ENCODE data around the gene BMP7. TPM values are rescaled to one million over a fixed set of nuclear protein-coding genes. Genes with fewer than 3 reads are reported as not detected.

Gene BMP7
- total and polyA plus RNA-seq, 2 experiments from 2014 or later: not detected

GRCh38 chr20:57256908-57257307 lies 9.5 kb downstream of the BMP7 start:
- Histone ChIP-seq H3K4me1 (ENCODE audit: insufficient read depth) (no peaks in the 10 kb centered on the region), H3K9ac (no peak overlapping the region), H2AFZ (no peak overlapping the region), H3K9me2 (ENCODE audit: insufficient read depth) (no peaks in the 10 kb centered on the region), H3K4me3 (no peak overlapping the region), H3K4me2 (ENCODE audit: unreplicated experiment) (no peak overlapping the region), H3F3A (ENCODE audit: insufficient read depth) (no peaks in the 10 kb centered on the region), H3K27me3 (replicated peaks; ENCODE audit: insufficient read depth) (peaks cover 78% of the 10 kb centered on the region), H3K9me3 (ENCODE audit: low read depth) (no peaks in the 10 kb centered on the region), H3K27ac (no peak overlapping the region), H3K36me3 (ENCODE audit: low read depth) (no peaks in the 10 kb centered on the region), H3K79me2 (ENCODE audit: insufficient read depth) (no peaks in the 10 kb centered on the region), H4K20me1 (ENCODE audit: insufficient read depth) (no peaks in the 10 kb centered on the region)
- in situ Hi-C loops (cut with MboI): no loop called here
- no peak for TF ChIP-seq EZH2phosphoT487 (IDR thresholded peaks at IDR 0.05; ENCODE audit: insufficient read depth, low read depth)
- TF ChIP-seq EZH2 (IDR thresholded peaks at IDR 0.05; ENCODE audit: insufficient read depth, poor library complexity, severe bottlenecking): no peak
- DNase-seq: no peak
- WGBS, 2 experiments (ENCODE audit: low coverage in 1 of 2, low lambda C conversion rate in 2 of 2, missing lambda C conversion rate in 2 of 2): 76% methylated on average over 6 of the region's 6 CpGs

- no peaks in the 10 kb centered on the region for H3K36me3 ChIP-seq (ENCODE audit: low read depth)
- H3K9me3 ChIP-seq (ENCODE audit: low read depth): no peaks in the 10 kb centered on the region
- no peaks in the 10 kb centered on the region for H3K9me2 ChIP-seq (ENCODE audit: insufficient read depth)
- H2AFZ ChIP-seq: no peak overlapping the region
- H3K27me3 ChIP-seq (replicated peaks; ENCODE audit: insufficient read depth): peaks cover 74% of the 10 kb centered on the region
- in situ Hi-C loops (cut with MboI): no loop called here
- no peak overlapping the region for H3K9ac ChIP-seq
- H3F3A ChIP-seq (ENCODE audit: insufficient read depth): no peaks in the 10 kb centered on the region
- DNase-seq: no peak
- H3K79me2 ChIP-seq (ENCODE audit: insufficient read depth): no peaks in the 10 kb centered on the region
- no peaks in the 10 kb centered on the region for H3K4me1 ChIP-seq (ENCODE audit: insufficient read depth)
- no peak for TF ChIP-seq EZH2phosphoT487 (IDR thresholded peaks at IDR 0.05; ENCODE audit: insufficient read depth, low read depth)
- no peak for TF ChIP-seq EZH2 (IDR thresholded peaks at IDR 0.05; ENCODE audit: insufficient read depth, poor library complexity, severe bottlenecking)
- WGBS, 2 experiments (ENCODE audit: low coverage in 1 of 2, low lambda C conversion rate in 2 of 2, missing lambda C conversion rate in 2 of 2): 58 to 68% methylated on average over 3 of the region's 3 CpGs
- H3K4me3 ChIP-seq: no peak overlapping the region
- H3K4me2 ChIP-seq (ENCODE audit: unreplicated experiment): no peak overlapping the region
- no peaks in the 10 kb centered on the region for H4K20me1 ChIP-seq (ENCODE audit: insufficient read depth)
- no peak overlapping the region for H3K27ac ChIP-seq
Observed at GRCh38 chr20:57256205-57256604, 10.2 kb downstream of the BMP7 start.

GRCh38 chr20:57255183-57255582 lies 11.3 kb downstream of the BMP7 start:
- Histone ChIP-seq H3K4me2 (ENCODE audit: unreplicated experiment) (no peak overlapping the region), H3K9me2 (ENCODE audit: insufficient read depth) (no peaks in the 10 kb centered on the region), H3K4me1 (ENCODE audit: insufficient read depth) (no peaks in the 10 kb centered on the region), H3F3A (ENCODE audit: insufficient read depth) (no peaks in the 10 kb centered on the region), H2AFZ (no peak overlapping the region), H3K27me3 (replicated peaks; ENCODE audit: insufficient read depth) (peaks cover 73% of the 10 kb centered on the region), H3K79me2 (ENCODE audit: insufficient read depth) (no peaks in the 10 kb centered on the region), H3K36me3 (ENCODE audit: low read depth) (no peaks in the 10 kb centered on the region), H3K27ac (no peak overlapping the region), H3K9me3 (ENCODE audit: low read depth) (no peaks in the 10 kb centered on the region), H3K4me3 (no peak overlapping the region), H4K20me1 (ENCODE audit: insufficient read depth) (no peaks in the 10 kb centered on the region), H3K9ac (no peak overlapping the region)
- WGBS, 2 experiments (ENCODE audit: low coverage in 1 of 2, low lambda C conversion rate in 2 of 2, missing lambda C conversion rate in 2 of 2): 41 to 45% methylated on average over 1 of the region's 1 CpG
- no peak for DNase-seq
- in situ Hi-C loops (cut with MboI): no loop called here
- TF ChIP-seq EZH2 (IDR thresholded peaks at IDR 0.05; ENCODE audit: insufficient read depth, poor library complexity, severe bottlenecking) (no peak), EZH2phosphoT487 (IDR thresholded peaks at IDR 0.05; ENCODE audit: insufficient read depth, low read depth) (no peak)

- in situ Hi-C loops (cut with MboI): no loop called here
- no peak overlapping the region for H3K9ac ChIP-seq
- H3K27me3 ChIP-seq (replicated peaks; ENCODE audit: insufficient read depth): peaks cover 61% of the 10 kb centered on the region
- H3K4me2 ChIP-seq (ENCODE audit: unreplicated experiment): no peak overlapping the region
- H2AFZ ChIP-seq: no peak overlapping the region
- H3K4me3 ChIP-seq: no peak overlapping the region
- no peaks in the 10 kb centered on the region for H3F3A ChIP-seq (ENCODE audit: insufficient read depth)
- H3K9me3 ChIP-seq (ENCODE audit: low read depth): no peaks in the 10 kb centered on the region
- TF ChIP-seq EZH2 (IDR thresholded peaks at IDR 0.05; ENCODE audit: insufficient read depth, poor library complexity, severe bottlenecking) (no peak), EZH2phosphoT487 (IDR thresholded peaks at IDR 0.05; ENCODE audit: insufficient read depth, low read depth) (no peak)
- H3K79me2 ChIP-seq (ENCODE audit: insufficient read depth): no peaks in the 10 kb centered on the region
- H3K27ac ChIP-seq: no peak overlapping the region
- 58 to 65% methylated on average over 8 of the region's 8 CpGs for WGBS, 2 experiments (ENCODE audit: low coverage in 1 of 2, low lambda C conversion rate in 2 of 2, missing lambda C conversion rate in 2 of 2)
- DNase-seq: no peak
- H3K4me1 ChIP-seq (ENCODE audit: insufficient read depth): no peaks in the 10 kb centered on the region
- no peaks in the 10 kb centered on the region for H3K9me2 ChIP-seq (ENCODE audit: insufficient read depth)
- no peaks in the 10 kb centered on the region for H3K36me3 ChIP-seq (ENCODE audit: low read depth)
- H4K20me1 ChIP-seq (ENCODE audit: insufficient read depth): no peaks in the 10 kb centered on the region
Observed at GRCh38 chr20:57252559-57253162, 13.8 kb downstream of the BMP7 start.

GRCh38 chr20:57251949-57252348 lies 14.5 kb downstream of the BMP7 start:
- no peak overlapping the region for H3K4me3 ChIP-seq
- no peak overlapping the region for H3K4me2 ChIP-seq (ENCODE audit: unreplicated experiment)
- no peak for DNase-seq
- H2AFZ ChIP-seq: no peak overlapping the region
- no peaks in the 10 kb centered on the region for H3K4me1 ChIP-seq (ENCODE audit: insufficient read depth)
- H4K20me1 ChIP-seq (ENCODE audit: insufficient read depth): no peaks in the 10 kb centered on the region
- in situ Hi-C loops (cut with MboI): no loop called here
- WGBS, 2 experiments (ENCODE audit: low coverage in 1 of 2, low lambda C conversion rate in 2 of 2, missing lambda C conversion rate in 2 of 2): 79 to 80% methylated on average over 9 of the region's 9 CpGs
- no peak overlapping the region for H3K9ac ChIP-seq
- no peaks in the 10 kb centered on the region for H3K9me2 ChIP-seq (ENCODE audit: insufficient read depth)
- H3K9me3 ChIP-seq (ENCODE audit: low read depth): no peaks in the 10 kb centered on the region
- H3K27me3 ChIP-seq (replicated peaks; ENCODE audit: insufficient read depth): peaks cover 64% of the 10 kb centered on the region
- H3K79me2 ChIP-seq (ENCODE audit: insufficient read depth): no peaks in the 10 kb centered on the region
- H3K36me3 ChIP-seq (ENCODE audit: low read depth): no peaks in the 10 kb centered on the region
- no peak overlapping the region for H3K27ac ChIP-seq
- TF ChIP-seq EZH2 (IDR thresholded peaks at IDR 0.05; ENCODE audit: insufficient read depth, poor library complexity, severe bottlenecking) (no peak), EZH2phosphoT487 (IDR thresholded peaks at IDR 0.05; ENCODE audit: insufficient read depth, low read depth) (no peak)
- no peaks in the 10 kb centered on the region for H3F3A ChIP-seq (ENCODE audit: insufficient read depth)
